ENCODE measurements around the gene MYO3B.

Gene MYO3B

DNA sequence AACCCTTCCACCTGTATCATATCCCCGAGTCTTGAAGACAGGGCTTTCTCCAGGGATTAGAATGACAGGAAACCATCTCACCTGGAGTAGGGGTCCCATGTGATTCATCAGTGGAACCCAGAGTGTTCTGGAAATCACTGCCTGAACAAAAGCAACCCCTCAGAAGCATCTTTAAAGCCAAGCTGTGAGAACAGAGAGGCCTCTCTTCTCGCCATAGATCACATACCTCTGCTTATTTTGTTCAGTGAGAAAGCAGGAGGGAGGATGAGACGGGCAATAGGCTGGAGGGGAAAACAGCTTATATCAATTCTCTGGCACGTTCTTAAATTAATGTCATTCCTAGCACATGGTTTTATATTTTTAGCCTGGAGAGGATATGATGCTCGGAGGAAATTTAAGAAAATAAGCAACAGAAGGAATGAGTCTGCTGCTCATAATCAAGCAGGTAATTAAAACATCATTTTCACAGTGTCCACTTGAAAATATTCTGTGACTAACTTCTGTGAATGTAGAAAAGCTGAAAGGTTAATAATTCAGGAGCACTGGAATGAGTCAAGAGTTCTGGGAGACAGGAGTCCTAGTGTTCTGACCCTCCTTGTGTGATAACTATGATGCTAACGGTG is 323.6 kb downstream of the MYO3B start:
- Histone ChIP-seq H3K79me2 (ENCODE audit: control insufficient read depth, insufficient read depth, low read length, poor library complexity) (no peaks in the 10 kb centered on the region), H3K23ac (ENCODE audit: low read length) (no peak overlapping the region), H3K79me1 (ENCODE audit: low read length) (no peaks in the 10 kb centered on the region), H3K27ac (ENCODE audit: low read depth, low read length) (no peak overlapping the region), H2BK120ac (ENCODE audit: insufficient read depth, low read length, poor library complexity) (no peak overlapping the region), H3K18ac (ENCODE audit: low read length) (no peak overlapping the region), H3K36me3 (ENCODE audit: control insufficient read depth in 1 of 2, insufficient read depth in 2 of 2, low read length in 2 of 2) (no peaks in the 10 kb centered on the region), H2AFZ (ENCODE audit: insufficient read depth, low read length, poor library complexity) (no peak overlapping the region), H2BK12ac (ENCODE audit: low read length) (no peak overlapping the region), H3K4ac (ENCODE audit: low read depth, low read length) (no peak overlapping the region), H2AK5ac (ENCODE audit: low read length) (no peak overlapping the region), H3K4me3 (ENCODE audit: low read depth, low read length) (no peak overlapping the region), H3K4me1 (ENCODE audit: control insufficient read depth in 1 of 2, insufficient read depth in 2 of 2, low read length in 2 of 2) (no peaks in the 10 kb centered on the region), H4K12ac (ENCODE audit: low read depth, low read length) (no peak overlapping the region), H3K4me2 (ENCODE audit: low read length) (no peak overlapping the region), H3K27me3 (ENCODE audit: insufficient read depth, low read length) (no peaks in the 10 kb centered on the region), H4K8ac (ENCODE audit: low read depth, low read length) (no peak overlapping the region), H3K9ac (ENCODE audit: low read length) (no peak overlapping the region), H2BK5ac (ENCODE audit: low read depth, low read length, poor library complexity) (no peak overlapping the region), H3K9me3 (ENCODE audit: insufficient read depth, low read depth, low read length) (no peaks in the 10 kb centered on the region), H4K91ac (ENCODE audit: low read depth, low read length) (no peak overlapping the region), H3K14ac (ENCODE audit: low read length) (no peak overlapping the region)
- no peak for DNase-seq
- WGBS (ENCODE audit: extremely low coverage, insufficient coverage, insufficient read length), result no CpG with 5 or more reads among the region's 6 CpGs

- no peak overlapping the region for H2AFZ ChIP-seq (ENCODE audit: insufficient read depth, low read length, poor library complexity)
Measured at GRCh38 chr2:170502361-170503130, 324.6 kb downstream of the MYO3B start.

DNA sequence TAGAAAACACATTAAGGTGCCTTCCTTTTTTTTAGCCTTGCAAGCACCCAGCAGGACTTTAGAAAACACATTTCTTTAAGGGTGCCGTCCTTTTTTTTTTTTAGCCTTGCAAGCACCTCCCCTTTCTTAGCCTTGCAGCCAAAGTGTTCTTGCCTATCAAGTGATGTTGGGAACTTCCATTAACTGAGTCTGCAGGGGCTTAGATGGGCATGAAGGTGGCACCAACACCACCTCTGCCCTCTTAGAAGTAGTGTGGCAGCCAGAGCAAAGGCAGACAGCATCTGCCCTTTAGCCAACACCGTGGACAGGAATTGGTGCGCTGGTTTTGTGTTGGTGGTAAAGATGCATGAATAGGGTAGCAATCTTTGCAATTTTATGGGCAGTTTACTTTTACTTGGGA is 325.6 kb downstream of the MYO3B start:
- Histone ChIP-seq H3K9me3 (ENCODE audit: insufficient read depth, low read depth, low read length) (no peaks in the 10 kb centered on the region), H3K27me3 (ENCODE audit: insufficient read depth, low read length) (no peaks in the 10 kb centered on the region), H3K23ac (ENCODE audit: low read length) (no peak overlapping the region), H3K9ac (ENCODE audit: low read length) (no peak overlapping the region), H3K27ac (ENCODE audit: low read depth, low read length) (no peak overlapping the region), H2AK5ac (ENCODE audit: low read length) (no peak overlapping the region), H2BK12ac (ENCODE audit: low read length) (no peak overlapping the region), H4K12ac (ENCODE audit: low read depth, low read length) (no peak overlapping the region), H4K8ac (ENCODE audit: low read depth, low read length) (no peak overlapping the region), H3K79me1 (ENCODE audit: low read length) (no peaks in the 10 kb centered on the region), H3K18ac (ENCODE audit: low read length) (no peak overlapping the region), H3K4me1 (ENCODE audit: control insufficient read depth in 1 of 2, insufficient read depth in 2 of 2, low read length in 2 of 2) (no peaks in the 10 kb centered on the region), H3K4me3 (ENCODE audit: low read depth, low read length) (no peak overlapping the region), H3K36me3 (ENCODE audit: control insufficient read depth in 1 of 2, insufficient read depth in 2 of 2, low read length in 2 of 2) (no peaks in the 10 kb centered on the region), H3K79me2 (ENCODE audit: control insufficient read depth, insufficient read depth, low read length, poor library complexity) (no peaks in the 10 kb centered on the region), H3K14ac (ENCODE audit: low read length) (no peak overlapping the region), H3K4ac (ENCODE audit: low read depth, low read length) (no peak overlapping the region), H2AFZ (ENCODE audit: insufficient read depth, low read length, poor library complexity) (no peak overlapping the region), H4K91ac (ENCODE audit: low read depth, low read length) (no peak overlapping the region), H3K4me2 (ENCODE audit: low read length) (no peak overlapping the region), H2BK120ac (ENCODE audit: insufficient read depth, low read length, poor library complexity) (no peak overlapping the region), H2BK5ac (ENCODE audit: low read depth, low read length, poor library complexity) (no peak overlapping the region)
- DNase-seq, result no peak
- WGBS (ENCODE audit: extremely low coverage, insufficient coverage, insufficient read length), result no CpG with 5 or more reads among the region's 3 CpGs

More at GRCh38 chr2:170502361-170503130, 324.6 kb downstream of the MYO3B start:
- Histone ChIP-seq H3K4me1 (ENCODE audit: control insufficient read depth in 1 of 2, insufficient read depth in 2 of 2, low read length in 2 of 2) (no peaks in the 10 kb centered on the region), H3K4me2 (ENCODE audit: low read length) (no peak overlapping the region), H3K9ac (ENCODE audit: low read length) (no peak overlapping the region), H3K14ac (ENCODE audit: low read length) (no peak overlapping the region), H2BK5ac (ENCODE audit: low read depth, low read length, poor library complexity) (no peak overlapping the region), H3K9me3 (ENCODE audit: insufficient read depth, low read depth, low read length) (no peaks in the 10 kb centered on the region), H3K27ac (ENCODE audit: low read depth, low read length) (no peak overlapping the region), H3K79me2 (ENCODE audit: control insufficient read depth, insufficient read depth, low read length, poor library complexity) (no peaks in the 10 kb centered on the region), H3K36me3 (ENCODE audit: control insufficient read depth in 1 of 2, insufficient read depth in 2 of 2, low read length in 2 of 2) (no peaks in the 10 kb centered on the region), H2AK5ac (ENCODE audit: low read length) (no peak overlapping the region), H3K27me3 (ENCODE audit: insufficient read depth, low read length) (no peaks in the 10 kb centered on the region), H3K4ac (ENCODE audit: low read depth, low read length) (no peak overlapping the region), H4K8ac (ENCODE audit: low read depth, low read length) (no peak overlapping the region), H4K12ac (ENCODE audit: low read depth, low read length) (no peak overlapping the region), H2BK120ac (ENCODE audit: insufficient read depth, low read length, poor library complexity) (no peak overlapping the region), H2BK12ac (ENCODE audit: low read length) (no peak overlapping the region), H3K18ac (ENCODE audit: low read length) (no peak overlapping the region), H4K91ac (ENCODE audit: low read depth, low read length) (no peak overlapping the region), H3K23ac (ENCODE audit: low read length) (no peak overlapping the region), H3K4me3 (ENCODE audit: low read depth, low read length) (no peak overlapping the region), H3K79me1 (ENCODE audit: low read length) (no peaks in the 10 kb centered on the region)
- DNase-seq, result no peak
- no CpG with 5 or more reads among the region's 8 CpGs for WGBS (ENCODE audit: extremely low coverage, insufficient coverage, insufficient read length)

- H3K79me1 ChIP-seq (ENCODE audit: low read length), result no peaks in the 10 kb centered on the region
- H3K4me3 ChIP-seq (ENCODE audit: low read depth, low read length), result no peak overlapping the region
- no peak overlapping the region for H3K27ac ChIP-seq (ENCODE audit: low read depth, low read length)
- H3K23ac ChIP-seq (ENCODE audit: low read length), result no peak overlapping the region
- no peak overlapping the region for H2BK120ac ChIP-seq (ENCODE audit: insufficient read depth, low read length, poor library complexity)
- H3K14ac ChIP-seq (ENCODE audit: low read length), result no peak overlapping the region
- no peak overlapping the region for H4K91ac ChIP-seq (ENCODE audit: low read depth, low read length)
- no peak for DNase-seq
- H3K18ac ChIP-seq (ENCODE audit: low read length), result no peak overlapping the region
- H2AK5ac ChIP-seq (ENCODE audit: low read length), result no peak overlapping the region
- H2AFZ ChIP-seq (ENCODE audit: insufficient read depth, low read length, poor library complexity), result no peak overlapping the region
- no CpG with 5 or more reads among the region's 14 CpGs for WGBS (ENCODE audit: extremely low coverage, insufficient coverage, insufficient read length)
- H3K27me3 ChIP-seq (ENCODE audit: insufficient read depth, low read length), result no peaks in the 10 kb centered on the region
- no peak overlapping the region for H3K4me2 ChIP-seq (ENCODE audit: low read length)
- no peak overlapping the region for H4K8ac ChIP-seq (ENCODE audit: low read depth, low read length)
- no peak overlapping the region for H3K9ac ChIP-seq (ENCODE audit: low read length)
- no peaks in the 10 kb centered on the region for H3K79me2 ChIP-seq (ENCODE audit: control insufficient read depth, insufficient read depth, low read length, poor library complexity)
- no peak overlapping the region for H4K12ac ChIP-seq (ENCODE audit: low read depth, low read length)
- no peaks in the 10 kb centered on the region for H3K9me3 ChIP-seq (ENCODE audit: insufficient read depth, low read depth, low read length)
- H3K4me1 ChIP-seq (ENCODE audit: control insufficient read depth in 1 of 2, insufficient read depth in 2 of 2, low read length in 2 of 2), result no peaks in the 10 kb centered on the region
- H2BK12ac ChIP-seq (ENCODE audit: low read length), result no peak overlapping the region
- no peaks in the 10 kb centered on the region for H3K36me3 ChIP-seq (ENCODE audit: control insufficient read depth in 1 of 2, insufficient read depth in 2 of 2, low read length in 2 of 2)
- no peak overlapping the region for H3K4ac ChIP-seq (ENCODE audit: low read depth, low read length)
- no peak overlapping the region for H2BK5ac ChIP-seq (ENCODE audit: low read depth, low read length, poor library complexity)
Measured at GRCh38 chr2:170503971-170504809, 326.2 kb downstream of the MYO3B start.

Measured in trophoblast cell (in vitro differentiated cells and primary cell).